UCSD-AML1 (cell line): Measurements from ENCODE around the gene RAD50.
"Not testable (repeated sequence)": the region's sequence is repeated elsewhere in the genome, so short reads cannot be mapped to it uniquely, and the experiment has no call there.

Source experiments
- DNase-seq: peaks from one replicate; lab custom pipeline; 2025; ENCODE audit not compliant: unreplicated experiment; lab: John Stamatoyannopoulos, UW

The RAD50 gene

GRCh38 chr5:132556763-132557477 lies at the start of gene RAD50:
TSS of gene RAD50 (plus strand) at chr5:132556977. CDS start at chr5:132557325, 348 bp downstream.
- peak; percentile 88 for DNase-seq

GRCh38 chr5:132510076-132510475 lies 46.7 kb upstream of the RAD50 start:
- no peak for DNase-seq

GRCh38 chr5:132513618-132514336 lies 43.0 kb upstream of the RAD50 start:
- DNase-seq: not testable (repeated sequence)

- not testable (repeated sequence) for DNase-seq
These were observed 34.7 kb upstream of the RAD50 start for GRCh38 chr5:132522067-132522466.

GRCh38 chr5:132524877-132525276 lies 31.9 kb upstream of the RAD50 start:
- DNase-seq: not testable (repeated sequence)

GRCh38 chr5:132525299-132525724 lies 31.5 kb upstream of the RAD50 start:
- DNase-seq: no peak

- peak; percentile 38 for DNase-seq
These were observed 30.3 kb upstream of the RAD50 start for GRCh38 chr5:132526290-132526973.

- peak; percentile 24 for DNase-seq
These were observed 29.7 kb upstream of the RAD50 start for GRCh38 chr5:132526974-132527564.

- no peak for DNase-seq
These were observed 28.8 kb upstream of the RAD50 start for GRCh38 chr5:132528021-132528420.

GRCh38 chr5:132528866-132529634 lies 27.7 kb upstream of the RAD50 start:
- DNase-seq: peak; percentile 21

GRCh38 chr5:132530946-132531345 lies 25.8 kb upstream of the RAD50 start:
- DNase-seq: no peak

GRCh38 chr5:132539716-132540115 lies 17.1 kb upstream of the RAD50 start:
- DNase-seq: no peak

GRCh38 chr5:132540149-132540548 lies 16.6 kb upstream of the RAD50 start:
- DNase-seq: no peak

GRCh38 chr5:132540764-132541163 lies 16.0 kb upstream of the RAD50 start:
- DNase-seq: no peak

- no peak for DNase-seq
These were observed 13.1 kb upstream of the RAD50 start, which contains the start of gene IL5 for GRCh38 chr5:132543472-132544201. TSS of gene IL5 (minus strand) at chr5:132543522. CDS start at chr5:132543478, 44 bp downstream.

- DNase-seq: no peak
These were observed 10.7 kb upstream of the RAD50 start for GRCh38 chr5:132546108-132546507.

GRCh38 chr5:132547269-132547668 lies 9.5 kb upstream of the RAD50 start:
- no peak for DNase-seq

- DNase-seq: not testable (repeated sequence)
These were observed 7.9 kb upstream of the RAD50 start for GRCh38 chr5:132548834-132549233.

GRCh38 chr5:132549576-132549975 lies 7.2 kb upstream of the RAD50 start:
- DNase-seq: no peak
